Measurements from ENCODE around the gene MAP2K3. TPM values are rescaled to one million over a fixed set of nuclear protein-coding genes. Genes with fewer than 3 reads are reported as not detected.
"Not testable (repeated sequence)": the region's sequence is repeated elsewhere in the genome, so short reads cannot be mapped to it uniquely, and the experiment has no call there.

MAP2K3 gene
- total and polyA plus RNA-seq, 12 donors = 28.9 to 103 (median 60.4) TPM

DNA sequence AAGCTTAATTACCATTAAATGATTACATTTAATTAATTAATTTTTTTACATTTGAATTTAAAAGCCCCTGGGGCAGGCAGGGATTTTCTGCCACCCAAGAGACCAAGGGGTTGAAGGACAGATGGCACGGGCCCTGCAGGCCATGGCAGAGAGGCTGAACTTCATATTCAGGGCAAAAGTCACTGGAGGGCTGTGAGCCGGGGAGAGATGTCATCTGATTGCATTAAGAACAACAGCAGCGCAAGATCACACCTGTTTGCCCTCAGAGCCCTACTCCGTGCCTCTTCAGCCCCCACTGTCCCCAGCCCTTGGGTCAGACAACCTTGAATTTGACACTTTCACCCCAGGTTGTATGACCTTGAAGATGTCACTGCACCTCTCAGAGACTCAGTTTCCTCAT lies 35.9 kb downstream of the MAP2K3 start:
- H3K36me3 ChIP-seq, H3K27ac ChIP-seq, H3K4me3 ChIP-seq, H3K27me3 ChIP-seq, H3K9me3 ChIP-seq, DNase-seq, ATAC-seq: not testable (repeated sequence)
- intact Hi-C loops (cut with DNase I) = loop anchor here in 3 of 10 donors (5.0 to 10.0 kb wide), 4 partner anchors 54 to 447 kb away; partner anchors contain the start of gene KCNJ12 (in 3 of the 3)
- WGBS, 2 donors = 79 to 88% methylated on average over 4 of the region's 4 CpGs
- H3K4me1 ChIP-seq = peaks cover 0 to 13% (median 6%) of the 10 kb centered on the region in 9 donors

DNA sequence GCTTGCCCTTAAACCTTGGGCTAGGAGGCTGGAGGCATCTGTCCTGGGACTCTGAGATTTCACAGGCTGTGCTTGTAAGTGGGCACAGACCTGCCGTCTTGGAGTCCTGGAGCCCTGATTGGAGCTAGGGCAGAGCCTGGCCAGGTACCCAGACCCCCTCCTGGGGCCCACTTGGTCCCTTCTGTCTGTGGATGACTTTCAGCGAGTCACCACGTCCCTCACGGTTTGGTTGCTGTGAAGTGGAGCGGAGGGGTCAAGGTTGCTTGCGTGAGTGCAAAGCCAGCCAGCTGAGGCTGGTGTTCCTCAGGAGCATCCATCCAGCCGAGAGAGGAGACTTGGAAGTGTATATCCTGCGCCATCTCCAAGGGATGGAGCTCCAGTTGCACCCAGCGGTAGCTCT lies 36.5 kb downstream of the MAP2K3 start:
- H3K9me3 ChIP-seq, H3K4me3 ChIP-seq, H3K27me3 ChIP-seq, H3K36me3 ChIP-seq, DNase-seq, H3K27ac ChIP-seq, ATAC-seq: not testable (repeated sequence)
- 77% methylated on average over 9 of the region's 9 CpGs for WGBS, 2 donors
- H3K4me1 ChIP-seq = peaks cover 0 to 13% (median 6%) of the 10 kb centered on the region in 9 donors
- intact Hi-C loops (cut with DNase I) = loop anchor here in 3 of 10 donors (5.0 to 10.0 kb wide), 4 partner anchors 54 to 446 kb away; partner anchors contain the start of gene KCNJ12 (in 3 of the 3)

DNA sequence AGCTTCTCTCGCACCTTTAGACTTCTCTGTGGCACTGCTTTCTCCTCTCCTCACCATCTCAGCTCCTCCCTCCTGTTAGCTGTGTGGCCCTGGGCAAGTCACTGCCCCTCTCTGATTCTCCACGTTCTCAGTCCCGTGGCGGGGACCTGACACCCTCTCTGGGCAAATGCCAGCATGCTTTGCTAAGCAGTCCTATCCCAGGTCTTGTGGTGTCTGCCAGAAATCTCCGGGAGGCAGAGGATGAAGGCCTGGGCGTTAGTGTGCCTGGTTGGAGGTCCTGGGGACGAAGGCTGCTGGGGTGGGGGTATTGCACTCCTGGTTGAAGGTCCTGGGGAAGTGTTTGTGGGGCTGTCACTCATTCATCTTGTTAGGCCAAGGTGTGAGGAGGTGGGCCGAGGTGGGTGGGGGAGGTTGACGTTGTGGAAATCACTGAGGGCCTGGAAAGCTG lies 37.3 kb downstream of the MAP2K3 start:
- not testable (repeated sequence) for H3K9me3 ChIP-seq, H3K27ac ChIP-seq, DNase-seq, H3K36me3 ChIP-seq, ATAC-seq, H3K27me3 ChIP-seq, H3K4me3 ChIP-seq
- intact Hi-C loops (cut with DNase I) = loop anchor here in 3 of 10 donors (5.0 to 10.0 kb wide), 4 partner anchors 53 to 446 kb away; partner anchors contain the start of gene KCNJ12 (in 3 of the 3)
- H3K4me1 ChIP-seq = peaks cover 0 to 12% (median 6%) of the 10 kb centered on the region in 9 donors
- WGBS, 2 donors = 77 to 78% methylated on average over 9 of the region's 9 CpGs

DNA sequence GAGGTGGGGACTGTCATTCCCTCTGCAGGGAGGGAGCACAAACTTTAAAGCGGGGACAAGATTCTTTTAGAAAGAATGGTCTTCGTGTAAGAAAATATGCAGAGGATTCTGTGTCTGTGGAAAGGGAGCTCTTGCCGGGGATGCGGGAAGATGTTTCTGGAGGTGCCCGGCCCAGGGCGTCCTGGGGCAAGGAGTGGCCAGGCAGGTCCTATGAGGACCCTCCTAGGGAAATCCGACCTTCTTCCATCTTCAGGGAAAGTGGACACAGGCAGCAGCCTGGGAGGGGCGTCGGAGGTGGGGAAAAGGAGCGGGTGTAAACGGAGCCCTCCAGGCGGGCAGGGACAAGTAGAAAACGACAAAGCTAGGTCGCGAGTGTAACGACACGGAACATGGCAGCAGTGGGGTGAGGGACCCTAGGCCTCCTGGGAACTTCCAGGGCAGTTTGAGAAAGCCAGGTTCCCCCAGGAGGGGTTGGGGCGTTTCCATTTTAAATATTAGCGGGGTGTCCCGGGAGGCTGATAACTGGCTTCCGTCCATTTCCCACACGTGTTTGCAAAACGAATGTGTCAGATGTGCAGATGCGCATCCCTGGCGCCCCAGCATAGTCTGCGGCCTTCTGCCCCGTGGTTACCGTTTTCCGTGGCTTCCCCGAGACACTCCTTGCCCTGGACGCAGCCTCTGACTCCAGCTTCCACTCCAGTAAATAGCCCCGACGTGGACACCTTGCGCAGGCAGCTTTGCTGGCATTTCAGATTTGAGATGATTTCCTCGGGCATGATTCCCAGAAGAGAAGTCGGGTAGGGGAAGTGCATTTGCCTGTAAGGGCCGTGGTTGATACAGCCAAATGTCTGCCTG lies 39.0 kb downstream of the MAP2K3 start:
- H3K9me3 ChIP-seq, H3K4me1 ChIP-seq, H3K36me3 ChIP-seq, H3K27me3 ChIP-seq, DNase-seq: not testable (repeated sequence)
- peak overlapping the region in 1 of 10 donors; percentile 79 for H3K27ac ChIP-seq
- intact Hi-C loops (cut with DNase I) = loop anchor here in 3 of 10 donors (5.0 to 10.0 kb wide), 4 partner anchors 51 to 444 kb away; partner anchors contain the start of gene KCNJ12 (in 3 of the 3)
- WGBS, 2 donors = 39 to 43% methylated on average over 33 of the region's 37 CpGs
- peak overlapping the region; percentile 52 to 82 (median 66) for H3K4me3 ChIP-seq
- ATAC-seq = peak in 7 of 8 donors; percentile 7 to 57 (median 31)

DNA sequence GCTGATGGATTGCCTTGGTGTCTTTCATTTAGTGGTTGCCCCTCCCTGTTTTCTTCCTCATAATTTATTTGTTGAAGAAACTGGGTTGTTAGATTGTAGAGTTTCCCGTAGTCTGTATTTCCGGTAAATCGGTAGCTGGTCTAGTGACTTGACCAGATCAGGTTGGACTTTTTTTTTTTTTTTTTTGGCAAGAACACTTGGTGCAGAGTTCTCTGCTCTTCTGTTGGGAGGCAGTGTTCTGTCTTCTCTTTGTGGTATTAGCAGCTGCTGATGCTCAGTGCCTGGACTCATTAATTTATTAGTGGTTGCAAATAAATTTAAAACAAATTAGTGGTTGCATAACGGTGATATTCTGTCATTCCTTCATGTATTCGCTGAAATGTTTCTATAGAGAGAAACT lies 40.2 kb downstream of the MAP2K3 start:
- intact Hi-C loops (cut with DNase I) = loop anchor here in 3 of 10 donors (5.0 to 10.0 kb wide), 4 partner anchors 50 to 443 kb away; partner anchors contain the start of gene KCNJ12 (in 3 of the 3)
- not testable (repeated sequence) for DNase-seq, H3K36me3 ChIP-seq, H3K27me3 ChIP-seq, H3K4me3 ChIP-seq, ATAC-seq, H3K27ac ChIP-seq, H3K4me1 ChIP-seq
- 81% methylated on average over 5 of the region's 5 CpGs for WGBS, 2 donors
- H3K9me3 ChIP-seq = peaks cover 0 to 10% (median 0%) of the 10 kb centered on the region in 11 donors

DNA sequence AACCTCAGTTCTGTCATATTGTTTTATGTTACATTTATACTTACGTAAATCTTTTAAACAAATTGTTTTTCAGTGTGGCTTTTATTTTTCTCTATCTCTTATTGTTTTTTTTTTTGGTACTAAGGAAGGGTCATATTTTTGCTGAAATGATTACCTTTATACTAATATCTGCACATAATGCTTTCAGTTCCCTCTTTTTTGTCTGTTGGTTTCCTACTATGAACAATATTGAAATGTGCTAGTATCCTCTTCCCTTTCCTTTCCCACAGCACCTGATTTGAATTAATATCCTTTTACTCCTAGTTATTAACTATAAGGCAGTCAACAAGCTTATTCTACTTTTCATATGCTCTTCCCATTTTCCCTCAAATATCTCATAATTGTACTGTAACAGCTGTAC lies 43.4 kb downstream of the MAP2K3 start:
- H3K36me3 ChIP-seq, ATAC-seq, H3K27me3 ChIP-seq, H3K4me3 ChIP-seq, H3K27ac ChIP-seq, DNase-seq, H3K4me1 ChIP-seq: not testable (repeated sequence)
- intact Hi-C loops (cut with DNase I) = loop anchor here in 1 of 10 donors (10.0 kb wide), 1 partner anchor 47 kb away; the partner anchor contains the start of gene KCNJ12
- peaks cover 0 to 10% (median 0%) of the 10 kb centered on the region in 11 donors for H3K9me3 ChIP-seq
- 76 to 86% methylated on average over 1 of the region's 1 CpG for WGBS, 2 donors

DNA sequence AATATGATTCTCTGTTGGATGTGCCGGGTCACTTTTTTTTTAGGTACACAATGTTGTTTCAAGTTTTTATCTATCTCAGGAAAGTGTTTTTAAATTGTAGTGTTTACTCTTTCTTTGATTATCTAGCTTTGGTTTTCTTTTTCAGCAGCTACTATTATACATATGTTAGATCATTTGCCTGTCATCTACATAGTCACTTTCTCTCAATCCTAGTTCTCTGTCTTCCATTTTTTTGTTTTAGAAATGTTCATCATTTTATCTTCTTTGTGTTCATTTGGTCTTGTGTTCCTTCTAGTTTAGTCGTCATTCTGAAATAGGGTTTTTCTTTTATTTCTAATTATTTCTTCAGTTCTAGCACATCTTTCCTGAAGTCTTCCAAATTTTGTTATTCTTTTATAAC lies 44.3 kb downstream of the MAP2K3 start:
- H3K4me1 ChIP-seq, H3K27ac ChIP-seq, H3K27me3 ChIP-seq, DNase-seq, H3K36me3 ChIP-seq, H3K4me3 ChIP-seq, ATAC-seq: not testable (repeated sequence)
- peaks cover 0 to 10% (median 0%) of the 10 kb centered on the region in 11 donors for H3K9me3 ChIP-seq
- 66 to 82% methylated on average over 2 of the region's 2 CpGs for WGBS, 2 donors
- intact Hi-C loops (cut with DNase I) = loop anchor here in 1 of 10 donors (10.0 kb wide), 1 partner anchor 46 kb away; the partner anchor contains the start of gene KCNJ12

Data from heart right ventricle (tissue), 16 donors.